CD4-positive, alpha-beta T cell (primary cell): ENCODE measurements around the gene HOXD8. TPM values are rescaled to one million over a fixed set of nuclear protein-coding genes. Genes with fewer than 3 reads are reported as not detected.

ENCODE experiments used
- ATAC-seq: fragments of 200-7000 bp; cut with Tn5 transposase; one replicate; pipeline ENCODE4 v1.10.0; 2022; ENCODE audit warnings: mild to moderate bottlenecking; ENCODE audit not compliant: poor library complexity
- CTCF ChIA-PET: fragments of 350-600 bp; sonication (Branson Sonifier 250); formaldehyde crosslinking; loops from one replicate; lab custom pipeline; 2021; ENCODE audit warnings: antibody characterized with exemption, inconsistent platforms; lab: Charles Lee
- POLR2A ChIA-PET: fragments of 350-600 bp; sonication (Branson Sonifier 250); formaldehyde crosslinking; loops from one replicate; lab custom pipeline; 2021; ENCODE audit warnings: antibody characterized with exemption, inconsistent platforms; lab: Charles Lee
- DNase-seq, 14 experiments: peaks; one replicate each; pipeline ENCODE4 v3.0.0-alpha.2; 2013 to 2020; ENCODE audit warnings: mixed read lengths in 2 of 14
- H3K27ac ChIP-seq, 2 donors: one replicate each; pipeline versions ENCODE4 v1.5.1 to v1.7.0; 2013; ENCODE audit warnings: low read length in 2 of 2, low read depth in 1 of 2, mild to moderate bottlenecking in 1 of 2
- H3K27me3 ChIP-seq, 2 experiments: 1 replicate in 1 of 2; 2 replicates in 1 of 2; pipeline versions ENCODE4 v1.6.1 to v1.7.0; 2013; ENCODE audit warnings: low read length in 2 of 2, control low read depth in 1 of 2, mild to moderate bottlenecking in 1 of 2, moderate library complexity in 1 of 2; ENCODE audit not compliant: insufficient read depth in 2 of 2, control insufficient read depth in 1 of 2
- H3K36me3 ChIP-seq: one replicate; pipeline ENCODE4 v1.6.1; 2013; ENCODE audit warnings: low read length, control low read depth; ENCODE audit not compliant: insufficient read depth
- H3K4me1 ChIP-seq: one replicate; pipeline ENCODE4 v1.6.1; 2013; ENCODE audit warnings: low read length, control low read depth; ENCODE audit not compliant: insufficient read depth
- H3K4me3 ChIP-seq: one replicate; pipeline ENCODE4 v1.5.1; 2013; ENCODE audit warnings: mild to moderate bottlenecking, low read length, moderate library complexity
- H3K9me3 ChIP-seq, 2 experiments: 1 replicate in 1 of 2; 2 replicates in 1 of 2; pipeline versions ENCODE4 v1.6.1 to v1.7.0; 2013; ENCODE audit warnings: low read length in 2 of 2, mild to moderate bottlenecking in 2 of 2, control low read depth in 1 of 2, moderate library complexity in 1 of 2; ENCODE audit not compliant: control insufficient read depth in 1 of 2, insufficient read depth in 1 of 2
- H3K27ac Mint-ChIP-seq: one replicate; pipeline ENCODE4 v1.8.0; 2020; ENCODE audit warnings: mixed read lengths
- H3K27me3 Mint-ChIP-seq: one replicate; pipeline ENCODE4 v1.8.0; 2021; ENCODE audit warnings: mixed read lengths
- H3K36me3 Mint-ChIP-seq: one replicate; pipeline ENCODE4 v1.8.0; 2021; ENCODE audit warnings: low read depth, mixed read lengths
- H3K4me1 Mint-ChIP-seq: one replicate; pipeline ENCODE4 v1.8.0; 2021; ENCODE audit warnings: low read depth, mixed read lengths
- H3K4me3 Mint-ChIP-seq: one replicate; pipeline ENCODE4 v1.8.0; 2020; ENCODE audit warnings: mild to moderate bottlenecking, mixed read lengths
- H3K9me3 Mint-ChIP-seq: one replicate; pipeline ENCODE4 v1.8.0; 2020; ENCODE audit warnings: mixed read lengths
- CTCF ChIP-seq: fragments of 200-600 bp; IDR thresholded peaks from one replicate; pipeline ENCODE4 v1.8.0; 2022; ENCODE audit warnings: antibody characterized with exemption, mild to moderate bottlenecking
- intact Hi-C, 2 experiments: fragments of 100-400 bp; cut with DNase I in 1 of 2; cut with micrococcal nuclease in 1 of 2; formaldehyde crosslinking; loops; one replicate each; pipeline versions ENCODE4 v1.15.1 to v1.9.0; 2023 to 2025; cut with DNase I, micrococcal nuclease
- total RNA-seq, 174 experiments: library from RNA in 2 of 174; stranded (reverse) in 2 of 174; gene quantifications; one replicate each; pipeline ENCODE4 v1.2.3 and lab custom pipeline; 2021 to 2026

The HOXD8 gene
- total RNA-seq, 2 experiments from 2014 or later = not detected

DNA sequence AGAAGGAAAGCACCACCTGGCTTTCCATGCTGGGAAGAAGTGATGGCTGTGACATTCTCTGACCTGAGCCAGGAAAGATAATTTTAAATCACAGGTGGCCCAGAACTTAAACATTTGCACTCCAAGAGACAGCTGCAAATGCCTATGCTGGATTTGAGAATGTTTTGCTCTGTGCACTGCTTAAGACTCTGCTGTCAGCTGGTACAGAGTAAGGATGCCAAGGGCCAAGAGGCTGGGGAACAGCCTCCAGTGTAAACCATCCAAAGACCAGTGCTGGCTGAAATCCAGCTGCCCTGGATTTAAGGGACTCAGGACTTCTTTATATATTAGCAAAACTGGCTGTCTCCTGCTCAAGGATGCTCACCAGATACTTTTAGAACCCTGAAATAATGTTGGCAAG is 3.9 kb downstream of the HOXD8 start:
- intact Hi-C loops = loop anchor here in 1 of 2 experiments (5.0 to 10.0 kb wide), 2 partner anchors 46 to 1281 kb away; no protein-coding TSS in a partner anchor
- peaks cover 2% of the 10 kb centered on the region for H3K9me3 Mint-ChIP-seq
- POLR2A ChIA-PET = interaction anchor here (1.0 to 1.3 kb wide), 2 partner anchors 11 to 16 kb away, joined by 3 read pairs; partner anchors contain the start of gene HOXD9
- no peaks in the 10 kb centered on the region for H3K36me3 Mint-ChIP-seq
- Histone ChIP-seq H3K4me3 (no peak overlapping the region), H3K4me1 (peaks cover 44% of the 10 kb centered on the region), H3K27ac (no peak overlapping the region), H3K36me3 (no peaks in the 10 kb centered on the region), H3K27me3 (peaks cover 82 to 92% of the 10 kb centered on the region in 2 experiments), H3K9me3 (peaks cover 8 to 33% of the 10 kb centered on the region in 2 experiments)
- CTCF ChIA-PET = interaction anchor here (0.7 to 1.7 kb wide), 3 partner anchors 475 to 1015 kb away, joined by 3 read pairs; no protein-coding TSS in a partner anchor
- no peak for TF ChIP-seq CTCF
- ATAC-seq (no peak), DNase-seq (no peak)
- H3K27me3 Mint-ChIP-seq = peaks cover 88% of the 10 kb centered on the region
- peaks cover 51% of the 10 kb centered on the region for H3K4me1 Mint-ChIP-seq
- no peak overlapping the region for H3K27ac Mint-ChIP-seq
- H3K4me3 Mint-ChIP-seq = no peak overlapping the region

DNA sequence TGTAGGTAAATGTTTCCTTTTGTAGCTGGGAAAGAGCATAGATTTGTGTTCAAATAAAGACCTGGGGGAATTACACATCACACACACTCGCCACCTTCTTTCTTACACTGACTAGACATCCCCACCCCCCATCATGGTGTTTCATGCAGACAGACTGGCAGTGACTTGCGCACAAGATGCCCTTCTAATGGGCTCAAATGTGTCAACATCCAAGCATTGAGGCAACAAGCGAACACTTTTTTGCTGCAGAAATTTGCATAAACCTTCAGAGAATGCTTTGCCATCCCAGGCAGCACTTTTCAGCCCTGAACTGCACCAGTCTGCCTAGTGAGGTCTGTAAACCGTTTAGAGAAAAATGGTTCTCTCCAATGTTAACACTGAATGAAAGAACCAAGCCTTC is 4.5 kb downstream of the HOXD8 start:
- Histone ChIP-seq H3K27ac (no peak overlapping the region), H3K27me3 (peaks cover 82 to 92% of the 10 kb centered on the region in 2 experiments), H3K9me3 (peaks cover 14 to 32% of the 10 kb centered on the region in 2 experiments), H3K36me3 (no peaks in the 10 kb centered on the region), H3K4me1 (peaks cover 42% of the 10 kb centered on the region), H3K4me3 (no peak overlapping the region)
- no peak for TF ChIP-seq CTCF
- CTCF ChIA-PET = interaction anchor here (1.7 kb wide), 1 partner anchor 518 kb away, joined by 3 read pairs; no protein-coding TSS in a partner anchor
- DNase-seq = no peak
- peaks cover 48% of the 10 kb centered on the region for H3K4me1 Mint-ChIP-seq
- no peaks in the 10 kb centered on the region for H3K36me3 Mint-ChIP-seq
- peaks cover 88% of the 10 kb centered on the region for H3K27me3 Mint-ChIP-seq
- POLR2A ChIA-PET = interaction anchor here (1.3 kb wide), 1 partner anchor 17 kb away, joined by 3 read pairs; no protein-coding TSS in a partner anchor
- no peak for ATAC-seq
- peaks cover 4% of the 10 kb centered on the region for H3K9me3 Mint-ChIP-seq
- intact Hi-C loops = loop anchor here in 1 of 2 experiments (5.0 to 10.0 kb wide), 2 partner anchors 47 to 1281 kb away; no protein-coding TSS in a partner anchor
- H3K27ac Mint-ChIP-seq = no peak overlapping the region
- H3K4me3 Mint-ChIP-seq = no peak overlapping the region

- peaks cover 4% of the 10 kb centered on the region for H3K9me3 Mint-ChIP-seq
- H3K9me3 ChIP-seq = peaks cover 14 to 34% of the 10 kb centered on the region in 2 experiments
- intact Hi-C loops = loop anchor here in 1 of 2 experiments (10.0 kb wide), 1 partner anchor 1280 kb away; no protein-coding TSS in a partner anchor
Observed at GRCh38 chr2:176135035-176135440, 5.5 kb downstream of the HOXD8 start.

More at GRCh38 chr2:176135035-176135440, 5.5 kb downstream of the HOXD8 start:
- ATAC-seq = no peak
- Mint-ChIP-seq H3K4me1 (peaks cover 52% of the 10 kb centered on the region), H3K4me3 (no peak overlapping the region), H3K27me3 (peaks cover 93% of the 10 kb centered on the region), H3K36me3 (no peaks in the 10 kb centered on the region), H3K27ac (no peak overlapping the region)
- peaks cover 41% of the 10 kb centered on the region for H3K4me1 ChIP-seq
- no peak for DNase-seq
- H3K4me3 ChIP-seq = no peak overlapping the region
- H3K36me3 ChIP-seq = no peaks in the 10 kb centered on the region
- peaks cover 87 to 94% of the 10 kb centered on the region in 2 experiments for H3K27me3 ChIP-seq
- no peak for TF ChIP-seq CTCF
- no peak overlapping the region for H3K27ac ChIP-seq
- ChIA-PET CTCF (no interaction called here), POLR2A (no interaction called here)
